Endothelial cell of umbilical vein (primary cell): ENCODE data around the gene TDRKH. TPM values are rescaled to one million over a fixed set of nuclear protein-coding genes. Genes with fewer than 3 reads are reported as not detected.

Experiments used
- Bru-seq: library from RNA; stranded (reverse); fragments of 400-500 nt; gene quantifications from one replicate; lab custom pipeline; 2021; lab: Mats Ljungman, UMichigan
- BruChase-seq, 2 experiments: library from RNA; stranded (reverse); fragments of 400-500 nt; gene quantifications; one replicate each; lab custom pipeline; 2021; lab: Mats Ljungman, UMichigan
- BruUV-seq: library from RNA; stranded (reverse); fragments of 400-500 nt; replicated peaks from 2 replicates; lab custom pipeline; 2021; lab: Mats Ljungman, UMichigan
- CTCF ChIA-PET: fragments of 300-600, 350-600 bp; sonication (Branson Sonifier 250); formaldehyde crosslinking; loops from one replicate; lab custom pipeline; 2021; ENCODE audit warnings: antibody characterized with exemption, inconsistent platforms; lab: Charles Lee
- POLR2A ChIA-PET: fragments of 300-600, 350-600 bp; sonication (Branson Sonifier 250); formaldehyde crosslinking; loops from one replicate; lab custom pipeline; 2021; ENCODE audit warnings: antibody characterized with exemption, inconsistent platforms; lab: Charles Lee
- DNase-seq: peaks from one replicate; pipeline ENCODE4 v3.0.0-alpha.2; 2011; ENCODE audit warnings: low read depth, low spot score
- FAIRE-seq: peaks from 2 replicates; lab custom pipeline; 2011; peaks lifted over from hg19 to GRCh38; lab: Jason Lieb, UNC
- H2AFZ ChIP-seq: 2 replicates; pipeline ENCODE4 v1.6.0; 2012; ENCODE audit warnings: low read depth, low read length, control low read depth, inconsistent platforms
- H3K27ac ChIP-seq: 2 replicates; pipeline ENCODE4 v1.5.1; 2011; ENCODE audit warnings: low read depth, mild to moderate bottlenecking, control low read depth, low read length, moderate library complexity; ENCODE audit not compliant: insufficient read depth
- H3K27me3 ChIP-seq, 2 experiments: 2 replicates each; pipeline versions ENCODE4 v1.6.0 to v1.6.1; 2011; ENCODE audit warnings: low read length in 2 of 2, mixed read lengths in 1 of 2; ENCODE audit not compliant: control insufficient read depth in 2 of 2, insufficient read depth in 2 of 2
- H3K36me3 ChIP-seq, 2 experiments: 2 replicates in 1 of 2; 3 replicates in 1 of 2; pipeline ENCODE4 v1.5.1; 2011; ENCODE audit warnings: low read length in 2 of 2, mild to moderate bottlenecking in 1 of 2, moderate library complexity in 1 of 2; ENCODE audit not compliant: control insufficient read depth in 2 of 2, insufficient read depth in 2 of 2; ENCODE audit errors: extremely low read depth in 1 of 2
- H3K4me1 ChIP-seq: 3 replicates; pipeline ENCODE4 v1.5.1; 2011; ENCODE audit warnings: mild to moderate bottlenecking, low read length; ENCODE audit not compliant: control insufficient read depth, insufficient read depth; ENCODE audit errors: extremely low read depth
- H3K4me2 ChIP-seq: 2 replicates; pipeline ENCODE4 v1.6.1; 2011; ENCODE audit warnings: low read length, control low read depth, mixed read lengths; ENCODE audit not compliant: insufficient read depth
- H3K4me3 ChIP-seq, 3 experiments: fragments of 200-600 bp in 1 of 3; sonication (generic), shearing (Covaris generic) in 1 of 3; replicated peaks in 1 of 3; 2 replicates each; pipeline ENCODE4 v1.5.1; 2011 to 2016; ENCODE audit warnings: control low read depth in 3 of 3, low read length in 3 of 3, mild to moderate bottlenecking in 2 of 3, inconsistent platforms in 1 of 3, low read depth in 1 of 3, moderate library complexity in 1 of 3; ENCODE audit not compliant: insufficient read depth in 1 of 3
- H3K79me2 ChIP-seq: 2 replicates; pipeline ENCODE4 v1.6.0; 2012; ENCODE audit warnings: low read length, inconsistent platforms; ENCODE audit not compliant: control insufficient read depth, insufficient read depth
- H3K9ac ChIP-seq: replicated peaks from 2 replicates; pipeline ENCODE3; 2011; ENCODE audit warnings: low read length, control low read depth; ENCODE audit not compliant: insufficient read depth; ENCODE audit errors: extremely low read depth
- H3K9me1 ChIP-seq: replicated peaks from 3 replicates; pipeline ENCODE4 v1.6.0; 2011; ENCODE audit warnings: mild to moderate bottlenecking, low read length; ENCODE audit not compliant: control insufficient read depth, insufficient read depth; ENCODE audit errors: extremely low read depth
- H3K9me3 ChIP-seq: replicated peaks from 2 replicates; pipeline ENCODE4 v1.5.1; 2012; ENCODE audit warnings: low read length, inconsistent platforms; ENCODE audit not compliant: control insufficient read depth, insufficient read depth
- H4K20me1 ChIP-seq: replicated peaks from 2 replicates; pipeline ENCODE3; 2011; ENCODE audit warnings: mild to moderate bottlenecking, low read length; ENCODE audit not compliant: control insufficient read depth, insufficient read depth; ENCODE audit errors: extremely low read depth
- EZH2 ChIP-seq: IDR thresholded peaks from 2 replicates; pipeline ENCODE4 v1.6.1; 2012; ENCODE audit warnings: borderline replicate concordance, low read depth, mild to moderate bottlenecking, moderate library complexity, low read length, inconsistent platforms; ENCODE audit not compliant: severe bottlenecking
- FOS ChIP-seq: IDR thresholded peaks from 2 replicates; pipeline ENCODE4 v1.6.1; 2011; ENCODE audit warnings: mild to moderate bottlenecking, low read length, moderate library complexity, borderline replicate concordance; ENCODE audit not compliant: insufficient read depth
- GATA2 ChIP-seq: IDR thresholded peaks from 2 replicates; pipeline ENCODE4 v1.7.0; 2011; ENCODE audit warnings: low read depth, mild to moderate bottlenecking, moderate library complexity, mixed read lengths, low read length; ENCODE audit not compliant: insufficient read length, insufficient read depth
- JUN ChIP-seq: IDR thresholded peaks from 2 replicates; pipeline ENCODE4 v1.6.1; 2011; ENCODE audit warnings: borderline replicate concordance, low read depth; ENCODE audit not compliant: insufficient read length, insufficient read depth
- POLR2A ChIP-seq: IDR thresholded peaks from 2 replicates; pipeline ENCODE4 v1.6.1; 2012; ENCODE audit warnings: low read depth, mild to moderate bottlenecking, control low read depth, low read length
- POLR2AphosphoS5 ChIP-seq: IDR thresholded peaks from 2 replicates; pipeline ENCODE4 v1.6.1; 2012; ENCODE audit warnings: low read depth, mild to moderate bottlenecking, control low read depth, low read length, moderate library complexity; ENCODE audit not compliant: insufficient read depth
- dilution Hi-C: fragments of 300-500 bp; cut with MboI; formaldehyde crosslinking; loops from one replicate; pipeline ENCODE4 v1.15.0; 2019; ENCODE audit warnings: low sequenced_read_pairs; ENCODE audit not compliant: extremely low pct_ligation_motif_present
- intact Hi-C: fragments of 100-400 bp; cut with micrococcal nuclease; formaldehyde crosslinking; loops from one replicate; pipeline ENCODE4 v1.10.0; 2022
- long read RNA-seq: library from polyadenylated mRNA; stranded (forward); transcript quantifications from one replicate; pipeline ENCODE4 v2.0.0, GENCODE V29; 2021
- polyA minus RNA-seq, 3 experiments: library from RNA; depleted of rRNA, polyadenylated mRNA; stranded (reverse); fragments of >200 nt; gene quantifications; 1 replicate in 1 of 3; 2 replicates in 2 of 3; pipeline ENCODE4 v1.2.3, GENCODE V29; 2011
- polyA plus RNA-seq, 4 experiments: library from polyadenylated mRNA; depleted of rRNA in 3 of 4; stranded (reverse) in 3 of 4; unstranded in 1 of 4; fragments of >200 nt; gene quantifications; 2 replicates each; pipeline versions ENCODE4 v1.2.1 to v1.2.3, GENCODE V29; 2011 to 2012; ENCODE audit warnings: missing spikeins in 1 of 4
- total RNA-seq: library from RNA; stranded (reverse); gene quantifications from 2 replicates; pipeline ENCODE4 v1.2.3, GENCODE V29; 2021
- TF ChIP-seq, protein P1 (sequence below), 2 donors: IDR thresholded peaks; 1 replicate in 1 of 2; 2 replicates in 1 of 2; pipeline ENCODE4 v1.5.1; 2011; ENCODE audit warnings: low read length in 2 of 2, mild to moderate bottlenecking in 2 of 2, moderate library complexity in 2 of 2, control low read depth in 1 of 2, inconsistent platforms in 1 of 2, low read depth in 1 of 2; ENCODE audit not compliant: insufficient read depth in 1 of 2; ENCODE audit errors: extremely low read depth in 1 of 2
- TF ChIP-seq, protein P2 (sequence below): IDR thresholded peaks from 2 replicates; pipeline ENCODE4 v1.6.1; 2011; ENCODE audit not compliant: insufficient read depth, insufficient read length

TDRKH gene, protein sequence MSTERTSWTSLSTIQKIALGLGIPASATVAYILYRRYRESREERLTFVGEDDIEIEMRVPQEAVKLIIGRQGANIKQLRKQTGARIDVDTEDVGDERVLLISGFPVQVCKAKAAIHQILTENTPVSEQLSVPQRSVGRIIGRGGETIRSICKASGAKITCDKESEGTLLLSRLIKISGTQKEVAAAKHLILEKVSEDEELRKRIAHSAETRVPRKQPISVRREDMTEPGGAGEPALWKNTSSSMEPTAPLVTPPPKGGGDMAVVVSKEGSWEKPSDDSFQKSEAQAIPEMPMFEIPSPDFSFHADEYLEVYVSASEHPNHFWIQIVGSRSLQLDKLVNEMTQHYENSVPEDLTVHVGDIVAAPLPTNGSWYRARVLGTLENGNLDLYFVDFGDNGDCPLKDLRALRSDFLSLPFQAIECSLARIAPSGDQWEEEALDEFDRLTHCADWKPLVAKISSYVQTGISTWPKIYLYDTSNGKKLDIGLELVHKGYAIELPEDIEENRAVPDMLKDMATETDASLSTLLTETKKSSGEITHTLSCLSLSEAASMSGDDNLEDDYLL
- total RNA-seq = 9.3 and 9.6 TPM in 2 replicates
- 3.0 and 3.9 TPM in 2 replicates for polyA plus RNA-seq
- polyA plus RNA-seq (2011; cell fraction: cytosol; rRNA removed) = 4.3 and 4.4 TPM in 2 replicates
- polyA plus RNA-seq (2011; cell fraction: nucleus; rRNA removed) = 6.8 and 6.9 TPM in 2 replicates
- polyA plus RNA-seq (2012) = 6.3 and 7.2 TPM in 2 replicates
- polyA minus RNA-seq = 6.2 TPM in 2 replicates
- polyA minus RNA-seq (2011; cell fraction: cytosol; rRNA and poly(A)+ RNA removed) = 0.82 TPM
- polyA minus RNA-seq (2011; cell fraction: nucleus; rRNA and poly(A)+ RNA removed) = 3.1 and 3.3 TPM in 2 replicates
- Bru-seq, nascent RNA = percentile 36 among the genes with signal in this experiment
- percentile 38 among the genes with signal in this experiment for BruChase-seq, experiment 1, labeled RNA remaining after a 6-hour chase
- BruChase-seq, experiment 2, labeled RNA remaining after a 2-hour chase = percentile 37 among the genes with signal in this experiment
- long read RNA-seq, transcript TDRKH-207 (13 exons, 2,768 nt) = major isoform, 8 of 29 reads
- long read RNA-seq, transcript TDRKH-203 (13 exons, 2,824 nt) = minor isoform, 5 of 29 reads
- long read RNA-seq, partial matches to known transcripts = 2 of 29 reads
- long read RNA-seq, other reads (novel, unspliced or antisense) = 14 of 29 reads

DNA sequence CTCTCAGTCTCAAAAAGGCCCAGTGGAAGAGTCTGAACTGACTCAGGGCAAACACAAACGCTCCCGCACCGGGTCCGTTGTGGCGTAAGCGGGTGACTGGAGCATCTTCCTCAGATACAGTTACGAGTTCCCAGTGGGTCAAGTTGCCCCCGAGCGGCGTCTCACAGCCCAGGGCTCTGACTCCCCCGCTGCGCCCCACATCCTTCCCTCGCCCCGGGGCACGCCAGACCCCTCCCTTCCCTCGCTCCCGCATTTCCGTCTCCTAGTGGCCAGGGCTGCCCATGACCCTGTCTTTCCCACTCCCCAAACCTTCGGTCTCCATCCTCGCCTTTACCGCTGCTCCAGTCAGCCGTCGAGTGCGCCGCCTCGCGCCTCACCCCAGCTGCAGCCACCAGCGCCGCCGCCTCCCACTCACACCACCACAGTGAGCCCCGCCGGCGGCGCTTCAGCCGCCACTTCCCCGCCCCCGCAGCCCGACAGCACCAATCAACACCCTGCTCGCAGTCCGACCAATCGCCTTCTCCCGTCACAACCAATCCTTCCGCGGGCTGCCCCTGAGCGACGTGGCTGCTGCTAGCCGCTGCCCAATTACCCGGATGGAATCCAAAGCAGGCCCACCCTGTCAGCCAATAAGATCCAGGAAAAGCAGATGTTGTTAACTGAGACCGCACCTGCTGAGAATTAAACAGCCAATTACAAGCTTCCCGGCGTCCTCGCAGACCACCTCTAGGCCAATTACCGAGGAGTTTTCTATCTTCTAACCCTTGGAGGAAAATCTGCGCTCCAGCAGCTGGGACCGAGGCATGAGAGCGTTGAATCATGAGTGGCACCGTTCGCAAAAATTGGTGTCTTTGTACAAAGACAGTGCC, at the start of gene TDRKH:
TDRKH (minus strand) TSS at position 430 of the 869 bp plus-strand sequence. CDS start 7,478 bp downstream, outside the sequence.
- ChIA-PET CTCF (interaction anchor here (0.9 to 2.0 kb wide), 6 partner anchors 9 to 346 kb away, joined by 3 to 8 read pairs (median 5); no protein-coding TSS in a partner anchor), POLR2A (interaction anchor here (0.6 to 1.3 kb wide), 3 partner anchors 27 to 445 kb away, joined by 4 to 6 read pairs (median 5); partner anchors contain the start of gene MRPL9)
- Histone ChIP-seq H3K79me2 (no peaks in the 10 kb centered on the region), H3K4me2 (peak within 1 kb of the TSS; percentile 89), H3K36me3 (no peaks in the 10 kb centered on the region), H2AFZ (peak within 1 kb of the TSS; percentile 88), H3K9me3 (no peaks in the 10 kb centered on the region), H3K4me1 (peaks cover 12% of the 10 kb centered on the region), H4K20me1 (no peaks in the 10 kb centered on the region), H3K9ac (peak within 1 kb of the TSS; percentile 74), H3K27ac (no peak within 1 kb of the TSS), H3K4me3 (peak within 1 kb of the TSS; percentile 43 to 94 (median 88)), H3K27me3 (peaks cover 0 to 1% of the 10 kb centered on the region in 2 experiments), H3K9me1 (no peaks in the 10 kb centered on the region)
- intact Hi-C loops = loop anchor here (1.0 kb wide), 2 partner anchors 27 to 38 kb away; partner anchors contain the start of gene MRPL9
- DNase-seq = peak; percentile 100
- peak; percentile 100 for FAIRE-seq
- dilution Hi-C loops = no loop called here
- TF ChIP-seq EZH2 = peak; percentile 94
- TF ChIP-seq GATA2 = peak; percentile 32
- peak; percentile 17 for TF ChIP-seq POLR2A
- no peak for TF ChIP-seq FOS
- TF ChIP-seq, protein P1, sequence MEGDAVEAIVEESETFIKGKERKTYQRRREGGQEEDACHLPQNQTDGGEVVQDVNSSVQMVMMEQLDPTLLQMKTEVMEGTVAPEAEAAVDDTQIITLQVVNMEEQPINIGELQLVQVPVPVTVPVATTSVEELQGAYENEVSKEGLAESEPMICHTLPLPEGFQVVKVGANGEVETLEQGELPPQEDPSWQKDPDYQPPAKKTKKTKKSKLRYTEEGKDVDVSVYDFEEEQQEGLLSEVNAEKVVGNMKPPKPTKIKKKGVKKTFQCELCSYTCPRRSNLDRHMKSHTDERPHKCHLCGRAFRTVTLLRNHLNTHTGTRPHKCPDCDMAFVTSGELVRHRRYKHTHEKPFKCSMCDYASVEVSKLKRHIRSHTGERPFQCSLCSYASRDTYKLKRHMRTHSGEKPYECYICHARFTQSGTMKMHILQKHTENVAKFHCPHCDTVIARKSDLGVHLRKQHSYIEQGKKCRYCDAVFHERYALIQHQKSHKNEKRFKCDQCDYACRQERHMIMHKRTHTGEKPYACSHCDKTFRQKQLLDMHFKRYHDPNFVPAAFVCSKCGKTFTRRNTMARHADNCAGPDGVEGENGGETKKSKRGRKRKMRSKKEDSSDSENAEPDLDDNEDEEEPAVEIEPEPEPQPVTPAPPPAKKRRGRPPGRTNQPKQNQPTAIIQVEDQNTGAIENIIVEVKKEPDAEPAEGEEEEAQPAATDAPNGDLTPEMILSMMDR (IDR thresholded peaks at IDR 0.05; ENCODE audit: extremely low read depth in 1 of 2, insufficient read depth in 1 of 2, low read depth in 1 of 2, low read length in 2 of 2) = peak in 1 of 2 donors; percentile 39
- TF ChIP-seq, protein P2, sequence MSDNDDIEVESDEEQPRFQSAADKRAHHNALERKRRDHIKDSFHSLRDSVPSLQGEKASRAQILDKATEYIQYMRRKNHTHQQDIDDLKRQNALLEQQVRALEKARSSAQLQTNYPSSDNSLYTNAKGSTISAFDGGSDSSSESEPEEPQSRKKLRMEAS = peak; percentile 50
- no peak for TF ChIP-seq POLR2AphosphoS5
- TF ChIP-seq JUN = no peak
- BruUV-seq = no TSS peak
